ENCODE results near the gene ATRX.

GRCh38 chrX:77675986-77676385 lies 110.0 kb downstream of the ATRX start:
- TF ChIP-seq POLR2A (IDR thresholded peaks at IDR 0.05) (no peak), POLR2AphosphoS5 (IDR thresholded peaks at IDR 0.05; ENCODE audit: insufficient read depth in 1 of 2, low read depth in 1 of 2) (no peak)
- TF ChIP-seq, protein P1, sequence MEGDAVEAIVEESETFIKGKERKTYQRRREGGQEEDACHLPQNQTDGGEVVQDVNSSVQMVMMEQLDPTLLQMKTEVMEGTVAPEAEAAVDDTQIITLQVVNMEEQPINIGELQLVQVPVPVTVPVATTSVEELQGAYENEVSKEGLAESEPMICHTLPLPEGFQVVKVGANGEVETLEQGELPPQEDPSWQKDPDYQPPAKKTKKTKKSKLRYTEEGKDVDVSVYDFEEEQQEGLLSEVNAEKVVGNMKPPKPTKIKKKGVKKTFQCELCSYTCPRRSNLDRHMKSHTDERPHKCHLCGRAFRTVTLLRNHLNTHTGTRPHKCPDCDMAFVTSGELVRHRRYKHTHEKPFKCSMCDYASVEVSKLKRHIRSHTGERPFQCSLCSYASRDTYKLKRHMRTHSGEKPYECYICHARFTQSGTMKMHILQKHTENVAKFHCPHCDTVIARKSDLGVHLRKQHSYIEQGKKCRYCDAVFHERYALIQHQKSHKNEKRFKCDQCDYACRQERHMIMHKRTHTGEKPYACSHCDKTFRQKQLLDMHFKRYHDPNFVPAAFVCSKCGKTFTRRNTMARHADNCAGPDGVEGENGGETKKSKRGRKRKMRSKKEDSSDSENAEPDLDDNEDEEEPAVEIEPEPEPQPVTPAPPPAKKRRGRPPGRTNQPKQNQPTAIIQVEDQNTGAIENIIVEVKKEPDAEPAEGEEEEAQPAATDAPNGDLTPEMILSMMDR (IDR thresholded peaks at IDR 0.05) = no peak
